ENCODE measurements around the gene HS6ST3.

Gene HS6ST3

GRCh38 chr13:96274046-96274445, 184.1 kb downstream of the HS6ST3 start:
- Histone ChIP-seq H3K36me3 (ENCODE audit: control insufficient read depth in 1 of 2, insufficient read depth in 2 of 2, low read depth in 1 of 2, low read length in 2 of 2) (no peaks in the 10 kb centered on the region), H4K8ac (ENCODE audit: low read length) (no peak overlapping the region), H4K91ac (ENCODE audit: low read length) (no peak overlapping the region), H3K23ac (ENCODE audit: low read length in 2 of 2) (no peak overlapping the region), H3K9me3 (ENCODE audit: control insufficient read depth, low read length) (no peaks in the 10 kb centered on the region), H3K4me2 (ENCODE audit: low read length, poor library complexity, severe bottlenecking) (no peak overlapping the region), H2BK15ac (ENCODE audit: low read depth, poor library complexity, severe bottlenecking) (no peak overlapping the region), H3K14ac (ENCODE audit: low read length in 2 of 2) (no peak overlapping the region), H2AK5ac (ENCODE audit: low read length, severe bottlenecking) (no peak overlapping the region), H3K79me1 (replicated peaks; ENCODE audit: low read length, poor library complexity, severe bottlenecking) (no peaks in the 10 kb centered on the region), H3K27me3 (ENCODE audit: control insufficient read depth in 1 of 2, insufficient read depth in 1 of 2, low read length in 2 of 2) (no peaks in the 10 kb centered on the region), H2BK5ac (ENCODE audit: low read depth, low read length, poor library complexity, severe bottlenecking) (no peak overlapping the region), H2BK12ac (ENCODE audit: low read length in 2 of 2) (no peak overlapping the region), H3K4me1 (ENCODE audit: control insufficient read depth, insufficient read depth, low read depth, low read length) (no peaks in the 10 kb centered on the region), H2BK120ac (ENCODE audit: low read depth, low read length) (no peak overlapping the region), H3K4me3 (ENCODE audit: insufficient read depth in 1 of 2, low read depth in 1 of 2, low read length in 2 of 2) (no peak overlapping the region), H3K9ac (ENCODE audit: low read length) (no peak overlapping the region), H2AFZ (ENCODE audit: low read depth, low read length) (no peak overlapping the region), H3K27ac (ENCODE audit: low read length, poor library complexity, severe bottlenecking) (no peak overlapping the region), H3K4ac (ENCODE audit: low read depth in 1 of 2, low read length in 2 of 2) (no peak overlapping the region), H3K18ac (ENCODE audit: low read depth in 1 of 2, low read length in 2 of 2) (no peak overlapping the region)
- no peak for DNase-seq
- 86% methylated on average over 2 of the region's 2 CpGs for WGBS

- Histone ChIP-seq H3K36me3 (ENCODE audit: control insufficient read depth in 1 of 2, insufficient read depth in 2 of 2, low read depth in 1 of 2, low read length in 2 of 2) (no peaks in the 10 kb centered on the region), H3K4me3 (ENCODE audit: insufficient read depth in 1 of 2, low read depth in 1 of 2, low read length in 2 of 2) (no peak overlapping the region), H2BK15ac (ENCODE audit: low read depth, poor library complexity, severe bottlenecking) (no peak overlapping the region)
Measured at GRCh38 chr13:96279904-96280303, 190.0 kb downstream of the HS6ST3 start.

GRCh38 chr13:96284971-96285370, 195.1 kb downstream of the HS6ST3 start:
- H2BK15ac ChIP-seq (ENCODE audit: low read depth, poor library complexity, severe bottlenecking) = no peak overlapping the region
- no peak overlapping the region for H3K18ac ChIP-seq (ENCODE audit: low read depth in 1 of 2, low read length in 2 of 2)
- no peaks in the 10 kb centered on the region for H3K4me1 ChIP-seq (ENCODE audit: control insufficient read depth, insufficient read depth, low read depth, low read length)
- H2AFZ ChIP-seq (ENCODE audit: low read depth, low read length) = no peak overlapping the region
- H4K8ac ChIP-seq (ENCODE audit: low read length) = no peak overlapping the region
- H2BK120ac ChIP-seq (ENCODE audit: low read depth, low read length) = no peak overlapping the region
- no peaks in the 10 kb centered on the region for H3K27me3 ChIP-seq (ENCODE audit: control insufficient read depth in 1 of 2, insufficient read depth in 1 of 2, low read length in 2 of 2)
- no peak overlapping the region for H3K4ac ChIP-seq (ENCODE audit: low read depth in 1 of 2, low read length in 2 of 2)
- no peak overlapping the region for H4K91ac ChIP-seq (ENCODE audit: low read length)
- no peak overlapping the region for H2BK5ac ChIP-seq (ENCODE audit: low read depth, low read length, poor library complexity, severe bottlenecking)
- H3K9ac ChIP-seq (ENCODE audit: low read length) = no peak overlapping the region
- no peak overlapping the region for H3K23ac ChIP-seq (ENCODE audit: low read length in 2 of 2)
- no peak for DNase-seq
- WGBS = 77% methylated on average over 3 of the region's 4 CpGs
- H3K14ac ChIP-seq (ENCODE audit: low read length in 2 of 2) = no peak overlapping the region
- no peak overlapping the region for H2AK5ac ChIP-seq (ENCODE audit: low read length, severe bottlenecking)
- H3K36me3 ChIP-seq (ENCODE audit: control insufficient read depth in 1 of 2, insufficient read depth in 2 of 2, low read depth in 1 of 2, low read length in 2 of 2) = no peaks in the 10 kb centered on the region
- no peaks in the 10 kb centered on the region for H3K9me3 ChIP-seq (ENCODE audit: control insufficient read depth, low read length)
- H2BK12ac ChIP-seq (ENCODE audit: low read length in 2 of 2) = no peak overlapping the region
- H3K4me2 ChIP-seq (ENCODE audit: low read length, poor library complexity, severe bottlenecking) = no peak overlapping the region
- no peaks in the 10 kb centered on the region for H3K79me1 ChIP-seq (replicated peaks; ENCODE audit: low read length, poor library complexity, severe bottlenecking)
- H3K4me3 ChIP-seq (ENCODE audit: insufficient read depth in 1 of 2, low read depth in 1 of 2, low read length in 2 of 2) = no peak overlapping the region
- no peak overlapping the region for H3K27ac ChIP-seq (ENCODE audit: low read length, poor library complexity, severe bottlenecking)

More at GRCh38 chr13:96279904-96280303, 190.0 kb downstream of the HS6ST3 start:
- Histone ChIP-seq H3K4me2 (ENCODE audit: low read length, poor library complexity, severe bottlenecking) (no peak overlapping the region), H3K4ac (ENCODE audit: low read depth in 1 of 2, low read length in 2 of 2) (no peak overlapping the region), H3K9ac (ENCODE audit: low read length) (no peak overlapping the region), H4K8ac (ENCODE audit: low read length) (no peak overlapping the region), H3K4me1 (ENCODE audit: control insufficient read depth, insufficient read depth, low read depth, low read length) (no peaks in the 10 kb centered on the region), H2BK120ac (ENCODE audit: low read depth, low read length) (no peak overlapping the region), H3K27ac (ENCODE audit: low read length, poor library complexity, severe bottlenecking) (no peak overlapping the region), H2BK5ac (ENCODE audit: low read depth, low read length, poor library complexity, severe bottlenecking) (no peak overlapping the region), H2AK5ac (ENCODE audit: low read length, severe bottlenecking) (no peak overlapping the region), H2AFZ (ENCODE audit: low read depth, low read length) (no peak overlapping the region), H3K79me1 (replicated peaks; ENCODE audit: low read length, poor library complexity, severe bottlenecking) (no peaks in the 10 kb centered on the region), H3K23ac (ENCODE audit: low read length in 2 of 2) (no peak overlapping the region), H3K9me3 (ENCODE audit: control insufficient read depth, low read length) (no peaks in the 10 kb centered on the region), H4K91ac (ENCODE audit: low read length) (no peak overlapping the region), H3K18ac (ENCODE audit: low read depth in 1 of 2, low read length in 2 of 2) (no peak overlapping the region), H2BK12ac (ENCODE audit: low read length in 2 of 2) (no peak overlapping the region), H3K14ac (ENCODE audit: low read length in 2 of 2) (no peak overlapping the region), H3K27me3 (ENCODE audit: control insufficient read depth in 1 of 2, insufficient read depth in 1 of 2, low read length in 2 of 2) (no peaks in the 10 kb centered on the region)
- 88% methylated on average over 2 of the region's 3 CpGs for WGBS
- DNase-seq = no peak

GRCh38 chr13:96285729-96286128, 195.8 kb downstream of the HS6ST3 start:
- H4K91ac ChIP-seq (ENCODE audit: low read length) = no peak overlapping the region
- H3K4me2 ChIP-seq (ENCODE audit: low read length, poor library complexity, severe bottlenecking) = no peak overlapping the region
- H2AK5ac ChIP-seq (ENCODE audit: low read length, severe bottlenecking) = no peak overlapping the region
- H2BK120ac ChIP-seq (ENCODE audit: low read depth, low read length) = no peak overlapping the region
- no peak overlapping the region for H2BK12ac ChIP-seq (ENCODE audit: low read length in 2 of 2)
- no peak overlapping the region for H3K23ac ChIP-seq (ENCODE audit: low read length in 2 of 2)
- no peak overlapping the region for H3K14ac ChIP-seq (ENCODE audit: low read length in 2 of 2)
- H3K4ac ChIP-seq (ENCODE audit: low read depth in 1 of 2, low read length in 2 of 2) = no peak overlapping the region
- no peak overlapping the region for H2BK5ac ChIP-seq (ENCODE audit: low read depth, low read length, poor library complexity, severe bottlenecking)
- WGBS = 100% methylated on average over 1 of the region's 1 CpG
- no peak overlapping the region for H3K4me3 ChIP-seq (ENCODE audit: insufficient read depth in 1 of 2, low read depth in 1 of 2, low read length in 2 of 2)
- H2BK15ac ChIP-seq (ENCODE audit: low read depth, poor library complexity, severe bottlenecking) = no peak overlapping the region
- no peak for DNase-seq
- H3K27me3 ChIP-seq (ENCODE audit: control insufficient read depth in 1 of 2, insufficient read depth in 1 of 2, low read length in 2 of 2) = no peaks in the 10 kb centered on the region
- H3K4me1 ChIP-seq (ENCODE audit: control insufficient read depth, insufficient read depth, low read depth, low read length) = no peaks in the 10 kb centered on the region
- H3K36me3 ChIP-seq (ENCODE audit: control insufficient read depth in 1 of 2, insufficient read depth in 2 of 2, low read depth in 1 of 2, low read length in 2 of 2) = no peaks in the 10 kb centered on the region
- H3K79me1 ChIP-seq (replicated peaks; ENCODE audit: low read length, poor library complexity, severe bottlenecking) = no peaks in the 10 kb centered on the region
- H2AFZ ChIP-seq (ENCODE audit: low read depth, low read length) = no peak overlapping the region
- H3K18ac ChIP-seq (ENCODE audit: low read depth in 1 of 2, low read length in 2 of 2) = no peak overlapping the region
- H3K9ac ChIP-seq (ENCODE audit: low read length) = no peak overlapping the region
- H3K9me3 ChIP-seq (ENCODE audit: control insufficient read depth, low read length) = no peaks in the 10 kb centered on the region
- no peak overlapping the region for H3K27ac ChIP-seq (ENCODE audit: low read length, poor library complexity, severe bottlenecking)
- no peak overlapping the region for H4K8ac ChIP-seq (ENCODE audit: low read length)
